HepG2 (cell line): Measurements from ENCODE around the gene SEPTIN12.

Experiments
- FOXO4 ChIP-seq: sonication (generic); formaldehyde crosslinking; conservative IDR thresholded peaks from 2 replicates; pipeline ENCODE4 v1.8.1; 2023; ENCODE audit warnings: missing genetic modification reagents
- MYNN ChIP-seq: sonication (generic); formaldehyde crosslinking; IDR thresholded peaks from 2 replicates; pipeline ENCODE4 v1.4.0; 2020; ENCODE audit warnings: mild to moderate bottlenecking, low read depth, missing genetic modification reagents
- SIN3A ChIP-seq: IDR thresholded peaks from 2 replicates; pipeline ENCODE4 v1.6.1; 2011; ENCODE audit warnings: low read depth, mild to moderate bottlenecking, control low read depth, low read length, borderline replicate concordance
- U2AF2 ChIP-seq: fragments of 200-400 bp; formaldehyde crosslinking; IDR thresholded peaks from 2 replicates; pipeline ENCODE4 v1.6.1; 2017; ENCODE audit warnings: low read depth, mild to moderate bottlenecking, low read length
- ZFP41 ChIP-seq: sonication (generic); formaldehyde crosslinking; IDR thresholded peaks from 2 replicates; pipeline ENCODE4 v1.4.0; 2020; ENCODE audit warnings: mild to moderate bottlenecking, missing genetic modification reagents, borderline replicate concordance
- ZFX ChIP-seq: sonication (generic); formaldehyde crosslinking; IDR thresholded peaks from 2 replicates; pipeline ENCODE4 v1.4.0; 2020; ENCODE audit warnings: mild to moderate bottlenecking, low read depth, missing genetic modification reagents, moderate library complexity
- TF ChIP-seq, protein P1 (sequence below): fragments of 450-650 bp; IDR thresholded peaks from 2 replicates; pipeline ENCODE4 v1.6.1; 2017; ENCODE audit warnings: mild to moderate bottlenecking

DNA sequence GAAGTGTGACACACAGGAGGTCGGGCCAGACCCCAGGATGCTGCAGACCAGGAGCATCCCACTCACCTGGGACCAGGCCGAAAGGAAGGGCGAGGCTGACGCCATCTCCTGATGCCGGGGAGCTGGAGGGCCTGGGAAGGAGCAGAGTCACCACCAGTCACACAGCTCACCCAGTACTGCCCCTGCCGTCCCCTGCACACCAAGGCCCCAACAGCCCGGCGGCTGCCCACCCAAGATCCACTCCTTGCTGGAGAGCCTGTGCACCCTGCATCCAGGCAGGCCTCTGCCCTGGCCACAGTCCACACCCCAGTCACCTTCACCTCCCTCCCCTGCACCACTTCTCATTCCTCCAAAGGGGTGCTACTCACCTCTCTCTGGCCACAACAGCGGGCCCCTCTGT is 25.9 kb downstream of the SEPTIN12 start:
- no peak for TF ChIP-seq U2AF2
- no peak for TF ChIP-seq FOXO4 (CRISPR knock-in tag)
- no peak for TF ChIP-seq SIN3A
- no peak for TF ChIP-seq ZFP41 (CRISPR knock-in tag)
- TF ChIP-seq, protein P1, sequence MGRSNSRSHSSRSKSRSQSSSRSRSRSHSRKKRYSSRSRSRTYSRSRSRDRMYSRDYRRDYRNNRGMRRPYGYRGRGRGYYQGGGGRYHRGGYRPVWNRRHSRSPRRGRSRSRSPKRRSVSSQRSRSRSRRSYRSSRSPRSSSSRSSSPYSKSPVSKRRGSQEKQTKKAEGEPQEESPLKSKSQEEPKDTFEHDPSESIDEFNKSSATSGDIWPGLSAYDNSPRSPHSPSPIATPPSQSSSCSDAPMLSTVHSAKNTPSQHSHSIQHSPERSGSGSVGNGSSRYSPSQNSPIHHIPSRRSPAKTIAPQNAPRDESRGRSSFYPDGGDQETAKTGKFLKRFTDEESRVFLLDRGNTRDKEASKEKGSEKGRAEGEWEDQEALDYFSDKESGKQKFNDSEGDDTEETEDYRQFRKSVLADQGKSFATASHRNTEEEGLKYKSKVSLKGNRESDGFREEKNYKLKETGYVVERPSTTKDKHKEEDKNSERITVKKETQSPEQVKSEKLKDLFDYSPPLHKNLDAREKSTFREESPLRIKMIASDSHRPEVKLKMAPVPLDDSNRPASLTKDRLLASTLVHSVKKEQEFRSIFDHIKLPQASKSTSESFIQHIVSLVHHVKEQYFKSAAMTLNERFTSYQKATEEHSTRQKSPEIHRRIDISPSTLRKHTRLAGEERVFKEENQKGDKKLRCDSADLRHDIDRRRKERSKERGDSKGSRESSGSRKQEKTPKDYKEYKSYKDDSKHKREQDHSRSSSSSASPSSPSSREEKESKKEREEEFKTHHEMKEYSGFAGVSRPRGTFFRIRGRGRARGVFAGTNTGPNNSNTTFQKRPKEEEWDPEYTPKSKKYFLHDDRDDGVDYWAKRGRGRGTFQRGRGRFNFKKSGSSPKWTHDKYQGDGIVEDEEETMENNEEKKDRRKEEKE: no peak
- TF ChIP-seq MYNN (CRISPR knock-in tag): no peak
- TF ChIP-seq ZFX (CRISPR knock-in tag): no peak
